Measurements from ENCODE around the gene DIABLO.
A peak's percentile ranks its signal among the peaks of the same experiment; 100 is the strongest.
"Not testable (repeated sequence)": the region's sequence is repeated elsewhere in the genome, so short reads cannot be mapped to it uniquely, and the experiment has no call there.

Gene DIABLO

GRCh38 chr12:122190842-122191668, 34.8 kb downstream of the DIABLO start:
- H3K36me3 ChIP-seq (replicated peaks), result no peaks in the 10 kb centered on the region
- DNase-seq (ENCODE audit: low spot score in 2 of 2), result peak; percentile 57 to 85
- in situ Hi-C loops (cut with MboI; ENCODE audit: low sequenced_read_pairs), result loop anchor here (10.0 kb wide), 1 partner anchor 136 kb away; no protein-coding TSS in a partner anchor
- H3K9me3 ChIP-seq, result 0 out of 2 replicates have a peak, but pooled peaks cover 3% of the 10 kb centered on the region
- no peaks in the 10 kb centered on the region for H3K27me3 ChIP-seq (ENCODE audit: low read depth)
- H3K4me1 ChIP-seq, result no peaks in the 10 kb centered on the region
- no peak overlapping the region for H3K4me3 ChIP-seq

- Histone ChIP-seq H3K4me3 (no peak overlapping the region), H3K9me3 (no peaks in the 10 kb centered on the region), H3K4me1 (no peaks in the 10 kb centered on the region), H3K27me3 (ENCODE audit: low read depth) (no peaks in the 10 kb centered on the region), H3K36me3 (replicated peaks) (no peaks in the 10 kb centered on the region)
- no peak for DNase-seq (ENCODE audit: low spot score in 2 of 2)
- in situ Hi-C loops (cut with MboI; ENCODE audit: low sequenced_read_pairs), result loop anchor here (10.0 kb wide), 1 partner anchor 135 kb away; no protein-coding TSS in a partner anchor
Observed at GRCh38 chr12:122189626-122190475, 36.0 kb downstream of the DIABLO start.

GRCh38 chr12:122187466-122187865, 38.4 kb downstream of the DIABLO start:
- H3K9me3 ChIP-seq, result no peaks in the 10 kb centered on the region
- H3K4me1 ChIP-seq, result no peaks in the 10 kb centered on the region
- no peaks in the 10 kb centered on the region for H3K27me3 ChIP-seq (ENCODE audit: low read depth)
- H3K4me3 ChIP-seq, result no peak overlapping the region
- DNase-seq (ENCODE audit: low spot score in 2 of 2), result no peak
- in situ Hi-C loops (cut with MboI; ENCODE audit: low sequenced_read_pairs), result no loop called here
- H3K36me3 ChIP-seq (replicated peaks), result no peaks in the 10 kb centered on the region

- in situ Hi-C loops (cut with MboI; ENCODE audit: low sequenced_read_pairs), result no loop called here
- DNase-seq (ENCODE audit: low spot score in 2 of 2), result no peak
- no peak overlapping the region for H3K4me3 ChIP-seq
- no peaks in the 10 kb centered on the region for H3K4me1 ChIP-seq
- H3K9me3 ChIP-seq, result no peaks in the 10 kb centered on the region
- no peaks in the 10 kb centered on the region for H3K36me3 ChIP-seq (replicated peaks)
- H3K27me3 ChIP-seq (ENCODE audit: low read depth), result no peaks in the 10 kb centered on the region
Observed at GRCh38 chr12:122185494-122186082, 40.3 kb downstream of the DIABLO start.

GRCh38 chr12:122185079-122185478, 40.8 kb downstream of the DIABLO start:
- in situ Hi-C loops (cut with MboI; ENCODE audit: low sequenced_read_pairs), result no loop called here
- no peaks in the 10 kb centered on the region for H3K9me3 ChIP-seq
- no peak overlapping the region for H3K4me3 ChIP-seq
- no peaks in the 10 kb centered on the region for H3K36me3 ChIP-seq (replicated peaks)
- H3K27me3 ChIP-seq (ENCODE audit: low read depth), result no peaks in the 10 kb centered on the region
- no peak for DNase-seq (ENCODE audit: low spot score in 2 of 2)
- no peaks in the 10 kb centered on the region for H3K4me1 ChIP-seq

- DNase-seq (ENCODE audit: low spot score in 2 of 2), result no peak
- H3K9me3 ChIP-seq, result no peaks in the 10 kb centered on the region
- H3K4me1 ChIP-seq, result no peaks in the 10 kb centered on the region
- no peaks in the 10 kb centered on the region for H3K27me3 ChIP-seq (ENCODE audit: low read depth)
- in situ Hi-C loops (cut with MboI; ENCODE audit: low sequenced_read_pairs), result no loop called here
- no peak overlapping the region for H3K4me3 ChIP-seq
- no peaks in the 10 kb centered on the region for H3K36me3 ChIP-seq (replicated peaks)
Observed at GRCh38 chr12:122184517-122184916, 41.3 kb downstream of the DIABLO start.

- H3K4me3 ChIP-seq, result no peak overlapping the region
- no peak for DNase-seq (ENCODE audit: low spot score in 2 of 2)
- H3K9me3 ChIP-seq, result no peaks in the 10 kb centered on the region
- H3K36me3 ChIP-seq (replicated peaks), result no peaks in the 10 kb centered on the region
- in situ Hi-C loops (cut with MboI; ENCODE audit: low sequenced_read_pairs), result no loop called here
- H3K4me1 ChIP-seq, result no peaks in the 10 kb centered on the region
- no peaks in the 10 kb centered on the region for H3K27me3 ChIP-seq (ENCODE audit: low read depth)
Observed at GRCh38 chr12:122183588-122183940, 42.3 kb downstream of the DIABLO start.

GRCh38 chr12:122182887-122183587, 42.8 kb downstream of the DIABLO start, which contains the start of gene LRRC43:
Gene LRRC43 (plus strand): TSS chr12:122183123. CDS start chr12:122183145, 22 bp downstream.
- no peak for DNase-seq (ENCODE audit: low spot score in 2 of 2)
- no peaks in the 10 kb centered on the region for H3K36me3 ChIP-seq (replicated peaks)
- no peaks in the 10 kb centered on the region for H3K9me3 ChIP-seq
- H3K4me3 ChIP-seq, result no peak within 1 kb of the TSS
- no peaks in the 10 kb centered on the region for H3K27me3 ChIP-seq (ENCODE audit: low read depth)
- H3K4me1 ChIP-seq, result no peaks in the 10 kb centered on the region
- in situ Hi-C loops (cut with MboI; ENCODE audit: low sequenced_read_pairs), result no loop called here

- H3K4me3 ChIP-seq; H3K9me3 ChIP-seq; H3K36me3 ChIP-seq (replicated peaks); H3K27me3 ChIP-seq (ENCODE audit: low read depth); DNase-seq (ENCODE audit: low spot score in 2 of 2); H3K4me1 ChIP-seq; in situ Hi-C loops (cut with MboI; ENCODE audit: low sequenced_read_pairs): not testable (repeated sequence)
Observed at GRCh38 chr12:122176473-122176872, 49.4 kb downstream of the DIABLO start.

- Histone ChIP-seq H3K4me1 (no peaks in the 10 kb centered on the region), H3K9me3 (no peaks in the 10 kb centered on the region), H3K27me3 (ENCODE audit: low read depth) (no peaks in the 10 kb centered on the region), H3K36me3 (replicated peaks) (no peaks in the 10 kb centered on the region), H3K4me3 (no peak within 1 kb of the TSS)
- in situ Hi-C loops (cut with MboI; ENCODE audit: low sequenced_read_pairs), result no loop called here
- no peak for DNase-seq (ENCODE audit: low spot score in 2 of 2)
Observed at GRCh38 chr12:122174155-122174845, 51.6 kb downstream of the DIABLO start, which contains the start of gene IL31. Gene IL31 (minus strand): TSS chr12:122174221. CDS start chr12:122174172, 49 bp downstream.

- Histone ChIP-seq H3K4me1 (no peaks in the 10 kb centered on the region), H3K27me3 (ENCODE audit: low read depth) (no peaks in the 10 kb centered on the region), H3K9me3 (no peaks in the 10 kb centered on the region), H3K36me3 (replicated peaks) (no peaks in the 10 kb centered on the region), H3K4me3 (no peak overlapping the region)
- DNase-seq (ENCODE audit: low spot score in 2 of 2), result no peak
- in situ Hi-C loops (cut with MboI; ENCODE audit: low sequenced_read_pairs), result no loop called here
Observed at GRCh38 chr12:122172262-122172939, 53.5 kb downstream of the DIABLO start.

- no peaks in the 10 kb centered on the region for H3K4me1 ChIP-seq
- H3K4me3 ChIP-seq, result no peak overlapping the region
- in situ Hi-C loops (cut with MboI; ENCODE audit: low sequenced_read_pairs), result no loop called here
- no peak for DNase-seq (ENCODE audit: low spot score in 2 of 2)
- H3K27me3 ChIP-seq (ENCODE audit: low read depth), result no peaks in the 10 kb centered on the region
- H3K36me3 ChIP-seq (replicated peaks), result no peaks in the 10 kb centered on the region
- H3K9me3 ChIP-seq, result no peaks in the 10 kb centered on the region
Observed at GRCh38 chr12:122171399-122171798, 54.5 kb downstream of the DIABLO start.

All from HAP-1 (cell line).